Muscle of leg (tissue), 11 donors: Measurements from ENCODE around the gene PLXNA4. TPM values are rescaled to one million over a fixed set of nuclear protein-coding genes. Genes with fewer than 3 reads are reported as not detected.

ENCODE experiments used
- DNase-seq: peaks from one replicate; pipeline ENCODE4 v3.0.0; 2013
- H3K27ac ChIP-seq: one replicate; pipeline ENCODE4 v1.5.1; 2013; ENCODE audit warnings: mild to moderate bottlenecking, low read length, control low read depth
- H3K27me3 ChIP-seq: one replicate; pipeline ENCODE4 v1.6.1; 2013; ENCODE audit warnings: low read length; ENCODE audit not compliant: control insufficient read depth, insufficient read depth
- H3K36me3 ChIP-seq: one replicate; pipeline ENCODE4 v1.6.1; 2013; ENCODE audit warnings: low read length; ENCODE audit not compliant: control insufficient read depth, insufficient read depth
- H3K4me1 ChIP-seq: one replicate; pipeline ENCODE4 v1.6.1; 2013; ENCODE audit warnings: low read length; ENCODE audit not compliant: control insufficient read depth, insufficient read depth
- H3K4me3 ChIP-seq: one replicate; pipeline ENCODE4 v1.5.1; 2013; ENCODE audit warnings: low read length, control low read depth
- H3K9me3 ChIP-seq: replicated peaks from 2 replicates; pipeline ENCODE4 v1.6.1; 2013; ENCODE audit warnings: low read depth, low read length; ENCODE audit not compliant: control insufficient read depth
- WGBS: methylation state at CpG from one replicate; pipeline ENCODE4 v1.1.5; 2013; ENCODE audit warnings: missing lambda C conversion rate; ENCODE audit not compliant: insufficient coverage; 5-methylcytosine and 5-hydroxymethylcytosine counted together
- polyA plus RNA-seq, 8 donors: library from polyadenylated mRNA; unstranded; fragments of 120-200 nt; gene quantifications; one replicate each; pipeline versions ENCODE4 v1.2.1 to v1.2.3, GENCODE V29; 2013; ENCODE audit warnings: inconsistent platforms in 1 of 8, low replicate concordance in 1 of 8; ENCODE audit not compliant: insufficient read length in 8 of 8, insufficient read depth in 1 of 8
- total RNA-seq: library from RNA; stranded (reverse); fragments of 120-200 nt; gene quantifications from one replicate; pipeline ENCODE4 v1.2.4, GENCODE V29; 2013

The PLXNA4 gene
- total and polyA plus RNA-seq, 9 donors, result 1.3 to 3.3 (median 2.1) TPM

DNA sequence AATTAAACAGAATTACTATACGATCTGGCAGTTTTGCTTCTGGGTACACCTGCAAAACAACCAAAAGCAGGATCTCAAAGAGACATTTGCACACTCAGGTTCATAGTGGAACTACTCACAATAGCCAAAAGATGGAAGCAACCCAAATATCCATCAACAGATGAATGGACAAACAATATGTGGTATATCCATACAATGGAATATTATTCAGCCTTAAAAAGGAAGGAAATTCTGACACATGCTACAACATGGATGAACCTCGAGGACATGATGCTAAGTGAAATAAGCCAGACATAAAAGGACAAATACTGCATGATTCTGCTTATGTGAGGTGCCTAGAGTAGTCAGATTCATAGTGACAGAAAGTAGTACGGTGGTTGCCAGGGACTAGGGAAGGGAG lies 330.7 kb downstream of the PLXNA4 start:
- Histone ChIP-seq H3K4me3 (no peak overlapping the region), H3K27me3 (peaks cover 5% of the 10 kb centered on the region), H3K36me3 (no peaks in the 10 kb centered on the region), H3K4me1 (peaks cover 3% of the 10 kb centered on the region), H3K27ac (no peak overlapping the region), H3K9me3 (peaks cover 5% of the 10 kb centered on the region)
- no peak for DNase-seq
- WGBS, result 89% methylated on average over 3 of the region's 3 CpGs

DNA sequence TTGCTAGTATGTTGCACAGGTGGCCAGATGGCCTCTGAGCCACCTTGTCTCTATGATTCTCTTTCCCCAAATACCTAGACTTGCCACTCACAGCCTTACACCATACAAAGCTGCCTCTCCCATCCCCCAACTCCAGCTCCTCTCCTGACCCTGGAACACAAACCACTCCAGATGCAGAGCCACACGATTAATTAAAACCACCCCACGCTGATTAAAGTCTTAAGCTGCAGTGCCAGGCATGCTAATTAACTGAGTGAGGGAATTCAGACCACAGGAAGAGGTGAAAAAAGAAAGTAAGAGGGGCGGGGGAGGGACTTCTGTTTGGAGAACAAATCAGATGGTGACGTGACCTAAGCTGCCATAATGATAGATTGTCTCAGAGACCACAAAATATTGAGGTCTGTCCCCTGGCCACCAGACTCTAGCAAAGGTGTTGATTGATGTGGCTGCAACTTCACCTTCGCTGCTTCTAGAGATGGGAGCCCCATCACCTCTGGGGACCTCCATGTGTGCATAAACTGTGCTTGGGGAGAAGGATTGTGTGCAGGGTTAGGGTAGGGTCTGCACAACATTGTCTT lies 331.3 kb downstream of the PLXNA4 start:
- H3K27ac ChIP-seq, result no peak overlapping the region
- peaks cover 5% of the 10 kb centered on the region for H3K27me3 ChIP-seq
- H3K36me3 ChIP-seq, result no peaks in the 10 kb centered on the region
- peaks cover 5% of the 10 kb centered on the region for H3K9me3 ChIP-seq
- no peak for DNase-seq
- H3K4me3 ChIP-seq, result no peak overlapping the region
- H3K4me1 ChIP-seq, result no peaks in the 10 kb centered on the region
- 77% methylated on average over 3 of the region's 5 CpGs for WGBS

DNA sequence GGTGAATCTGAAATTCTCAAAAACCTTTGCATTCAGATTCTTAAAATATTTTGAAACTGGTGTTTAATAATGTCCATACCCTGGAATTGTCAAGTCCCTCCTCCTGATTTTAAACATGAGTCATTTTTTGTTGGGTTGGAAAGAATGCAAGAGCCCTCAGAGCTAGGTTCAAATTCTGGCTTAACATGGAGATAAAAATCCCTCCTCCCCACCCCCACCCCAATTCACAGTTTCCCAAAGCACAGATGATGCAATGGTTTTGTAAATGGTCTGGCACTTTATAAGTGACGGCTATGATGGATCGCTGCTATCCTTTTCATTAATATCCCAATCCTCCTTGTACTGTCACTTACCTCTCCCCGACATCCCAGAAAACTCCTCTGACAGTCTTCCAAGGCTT lies 332.8 kb downstream of the PLXNA4 start:
- no CpG with 5 or more reads among the region's 3 CpGs for WGBS
- peaks cover 5% of the 10 kb centered on the region for H3K9me3 ChIP-seq
- H3K36me3 ChIP-seq, result no peaks in the 10 kb centered on the region
- no peak overlapping the region for H3K27ac ChIP-seq
- no peak overlapping the region for H3K4me3 ChIP-seq
- peaks cover 5% of the 10 kb centered on the region for H3K27me3 ChIP-seq
- no peak for DNase-seq
- no peaks in the 10 kb centered on the region for H3K4me1 ChIP-seq

DNA sequence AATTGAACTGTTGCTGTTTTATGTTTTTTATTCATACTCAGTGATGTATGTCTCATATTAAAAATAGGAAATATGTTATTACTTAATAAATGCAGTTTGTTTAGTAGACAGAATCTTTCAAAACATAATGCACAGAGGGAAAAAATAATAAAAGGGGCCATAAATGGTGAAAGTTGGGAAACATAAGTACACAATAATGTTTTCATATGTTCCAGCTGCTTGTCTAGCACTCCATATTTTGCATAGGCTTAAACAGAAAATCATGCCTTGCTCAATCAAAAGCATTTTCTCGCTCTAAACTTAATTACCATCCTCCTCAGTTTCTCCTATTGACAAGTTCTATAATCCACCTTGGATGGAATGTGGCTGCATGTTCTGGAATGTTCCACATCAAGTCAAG lies 333.2 kb downstream of the PLXNA4 start:
- no peaks in the 10 kb centered on the region for H3K36me3 ChIP-seq
- H3K27ac ChIP-seq, result no peak overlapping the region
- H3K27me3 ChIP-seq, result peaks cover 2% of the 10 kb centered on the region
- no CpG with 5 or more reads among the region's 1 CpG for WGBS
- no peak overlapping the region for H3K4me3 ChIP-seq
- H3K4me1 ChIP-seq, result no peaks in the 10 kb centered on the region
- H3K9me3 ChIP-seq, result peaks cover 5% of the 10 kb centered on the region
- DNase-seq, result no peak

DNA sequence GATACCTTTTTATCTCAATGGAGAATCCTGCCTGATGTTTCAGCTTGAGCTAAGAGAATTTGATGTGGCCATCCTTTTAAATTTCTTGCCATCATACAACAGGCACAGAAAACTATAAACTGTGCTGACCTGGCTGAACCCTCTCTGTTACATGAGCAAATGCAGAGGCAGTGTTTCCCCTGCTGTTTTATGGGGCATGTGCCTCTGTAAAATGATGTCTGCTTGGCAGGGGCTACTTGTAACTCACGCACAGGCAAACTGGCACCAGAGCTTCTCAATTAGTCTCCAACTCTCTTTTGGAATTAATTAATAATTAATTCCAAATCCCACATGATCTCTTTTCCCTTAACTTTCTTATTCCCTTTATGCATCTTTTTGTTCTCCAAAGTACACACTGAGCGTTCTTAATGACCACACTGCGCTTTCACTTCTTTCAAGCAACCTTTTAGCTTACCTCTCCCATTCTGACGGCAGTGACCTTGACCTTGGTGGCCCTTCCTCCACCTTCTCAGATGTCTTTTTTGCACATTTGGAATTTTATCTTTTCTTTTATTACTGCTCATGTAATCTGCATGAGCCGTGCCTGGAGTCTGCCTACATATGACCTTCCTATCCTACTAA lies 334.0 kb downstream of the PLXNA4 start:
- Histone ChIP-seq H3K27me3 (no peaks in the 10 kb centered on the region), H3K27ac (no peak overlapping the region), H3K4me1 (no peaks in the 10 kb centered on the region), H3K36me3 (no peaks in the 10 kb centered on the region), H3K4me3 (no peak overlapping the region), H3K9me3 (peaks cover 5% of the 10 kb centered on the region)
- no peak for DNase-seq
- 60% methylated on average over 4 of the region's 5 CpGs for WGBS

DNA sequence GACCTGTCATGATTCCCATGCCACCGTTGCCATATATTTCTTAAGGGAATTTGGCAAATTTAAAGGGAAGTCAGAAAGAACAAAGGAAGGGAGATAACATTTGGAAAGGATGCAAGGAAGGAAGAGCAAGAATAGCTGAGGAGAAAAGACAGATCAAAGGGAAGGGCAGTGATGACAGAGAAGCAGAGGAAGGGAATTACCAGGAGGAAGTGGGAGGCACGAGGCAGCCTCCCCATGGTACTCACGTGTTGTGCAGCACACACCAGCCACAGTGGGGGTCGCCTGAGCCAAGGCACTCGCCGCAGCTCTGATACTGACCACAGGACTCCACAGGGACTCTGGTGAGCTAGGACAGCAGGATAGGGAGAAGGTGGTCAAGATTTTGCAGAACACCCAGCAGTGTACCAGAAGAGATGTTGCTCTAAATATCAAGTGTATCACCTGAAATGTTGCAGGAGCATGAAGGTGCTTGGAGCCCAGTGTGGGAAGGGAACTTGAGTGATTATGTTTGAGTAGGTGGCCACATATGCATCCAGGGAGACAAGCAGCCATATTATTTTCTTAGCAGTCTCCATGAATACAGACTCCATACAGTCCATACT lies 335.3 kb downstream of the PLXNA4 start:
- Histone ChIP-seq H3K27ac (no peak overlapping the region), H3K4me3 (no peak overlapping the region), H3K9me3 (peaks cover 5% of the 10 kb centered on the region), H3K27me3 (no peaks in the 10 kb centered on the region), H3K4me1 (no peaks in the 10 kb centered on the region), H3K36me3 (no peaks in the 10 kb centered on the region)
- WGBS, result 27% methylated on average over 5 of the region's 6 CpGs
- DNase-seq, result no peak

DNA sequence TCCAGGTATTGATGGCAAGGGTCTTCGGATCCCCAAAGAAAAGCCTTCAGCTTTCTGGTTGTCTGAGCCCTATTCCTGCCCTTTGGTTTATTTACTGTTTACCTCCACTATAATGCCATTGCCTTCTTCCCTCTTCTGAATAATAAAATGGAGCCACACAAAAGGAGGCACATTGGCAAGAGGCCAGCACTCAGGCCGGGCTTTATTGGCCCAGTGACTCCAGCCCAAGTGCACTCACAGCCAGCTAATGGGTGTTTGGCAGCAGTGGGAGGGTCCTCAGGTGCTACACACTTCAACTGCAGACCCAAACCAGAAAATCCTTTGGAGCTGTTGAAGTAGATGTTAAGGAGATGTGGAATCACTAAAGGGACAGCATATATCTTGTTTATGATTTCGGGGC lies 336.0 kb downstream of the PLXNA4 start:
- WGBS, result 81% methylated on average over 3 of the region's 3 CpGs
- no peak overlapping the region for H3K4me3 ChIP-seq
- no peak for DNase-seq
- H3K36me3 ChIP-seq, result no peaks in the 10 kb centered on the region
- H3K9me3 ChIP-seq, result no peaks in the 10 kb centered on the region
- H3K27ac ChIP-seq, result no peak overlapping the region
- H3K4me1 ChIP-seq, result no peaks in the 10 kb centered on the region
- H3K27me3 ChIP-seq, result no peaks in the 10 kb centered on the region

DNA sequence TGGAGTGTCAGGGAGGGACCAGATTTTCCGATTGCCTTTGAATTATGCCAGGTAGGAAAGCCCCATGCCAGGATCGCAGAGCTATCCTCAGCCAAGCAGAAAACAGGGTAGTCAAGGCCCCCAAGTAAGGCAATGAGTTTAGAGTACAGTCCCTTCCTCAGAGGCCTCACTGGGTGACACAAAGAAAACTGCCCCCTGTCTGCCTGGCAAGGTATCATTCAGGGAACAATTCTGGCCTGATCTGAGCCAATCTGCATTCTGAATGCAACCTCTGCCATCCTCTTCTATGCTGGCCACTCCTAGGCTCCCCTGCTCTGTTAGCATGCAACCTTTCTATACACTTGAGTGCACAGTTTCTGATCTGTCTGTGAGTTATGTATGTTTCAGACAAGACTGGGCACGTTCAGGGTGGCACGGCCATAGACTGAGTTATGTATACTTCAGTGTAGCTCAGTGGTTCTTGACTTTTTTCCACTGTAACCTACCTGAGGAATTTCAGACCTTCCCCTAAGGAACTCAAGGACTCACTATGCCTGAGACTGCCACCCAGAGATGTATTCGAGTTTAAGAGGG lies 336.8 kb downstream of the PLXNA4 start:
- DNase-seq, result no peak
- H3K9me3 ChIP-seq, result no peaks in the 10 kb centered on the region
- WGBS, result 89% methylated on average over 2 of the region's 5 CpGs
- H3K4me3 ChIP-seq, result no peak overlapping the region
- no peaks in the 10 kb centered on the region for H3K4me1 ChIP-seq
- no peaks in the 10 kb centered on the region for H3K27me3 ChIP-seq
- H3K27ac ChIP-seq, result no peak overlapping the region
- no peaks in the 10 kb centered on the region for H3K36me3 ChIP-seq

DNA sequence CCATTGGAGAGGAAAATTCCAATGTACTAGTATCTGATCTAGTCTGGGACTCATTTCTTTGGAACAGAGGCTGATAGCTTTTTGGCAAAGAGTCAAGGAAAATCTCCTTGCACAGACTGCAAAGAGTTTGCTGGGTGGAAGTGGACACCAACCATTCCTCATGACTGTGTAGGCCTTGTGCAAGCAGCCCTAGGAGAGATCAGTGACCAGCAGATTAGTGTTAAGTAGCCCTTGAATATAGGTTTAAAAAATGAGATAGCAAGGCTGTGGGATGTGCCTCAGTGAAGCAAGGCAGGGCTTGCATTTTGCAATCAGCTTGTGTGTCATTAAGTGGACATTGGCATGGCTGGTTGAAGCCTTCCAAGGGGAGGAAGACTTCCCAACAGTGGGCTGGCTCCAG lies 341.6 kb downstream of the PLXNA4 start:
- no peak for DNase-seq
- no peaks in the 10 kb centered on the region for H3K36me3 ChIP-seq
- no peak overlapping the region for H3K27ac ChIP-seq
- no peaks in the 10 kb centered on the region for H3K4me1 ChIP-seq
- no peaks in the 10 kb centered on the region for H3K27me3 ChIP-seq
- H3K9me3 ChIP-seq, result no peaks in the 10 kb centered on the region
- no peak overlapping the region for H3K4me3 ChIP-seq

DNA sequence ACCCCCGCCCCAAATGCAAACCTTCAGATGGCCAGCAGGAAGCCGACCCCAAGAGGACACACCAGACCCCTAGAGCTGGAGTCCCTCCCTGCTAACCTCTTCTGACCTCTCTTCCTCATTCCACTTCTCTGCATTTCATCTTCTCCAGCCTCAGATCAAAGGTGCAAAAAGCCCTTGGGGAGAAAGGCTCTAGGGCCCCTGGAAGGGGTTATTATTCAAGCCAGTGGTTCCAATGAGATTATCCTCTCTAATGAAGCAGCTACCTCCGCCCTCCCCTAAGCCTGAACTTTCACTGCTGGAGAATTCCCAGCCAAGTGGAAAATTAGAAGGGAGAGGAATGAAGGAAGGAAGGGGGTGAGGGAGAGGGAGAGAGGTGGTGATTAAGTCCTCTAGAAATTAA lies 343.9 kb downstream of the PLXNA4 start:
- Histone ChIP-seq H3K27me3 (no peaks in the 10 kb centered on the region), H3K36me3 (no peaks in the 10 kb centered on the region), H3K9me3 (no peaks in the 10 kb centered on the region), H3K4me1 (no peaks in the 10 kb centered on the region), H3K4me3 (no peak overlapping the region), H3K27ac (no peak overlapping the region)
- 38% methylated on average over 2 of the region's 3 CpGs for WGBS
- no peak for DNase-seq
